K562 (cell line): Measurements from ENCODE around the gene CAMKV. TPM values are rescaled to one million over a fixed set of nuclear protein-coding genes. Genes with fewer than 3 reads are reported as not detected.

Source experiments
- ATAC-seq: fragments of 200-7000 bp; cut with Tn5 transposase; 3 replicates; pipeline ENCODE4 v1.9.1; 2020; ENCODE audit warnings: moderate library complexity
- BruUV-seq: library from RNA; stranded (reverse); fragments of 400-500 nt; replicated peaks from 2 replicates; lab custom pipeline; 2021; lab: Mats Ljungman, UMichigan
- CTCF ChIA-PET: fragments of 300-600 bp; formaldehyde crosslinking; extraction: SDS; loops from one replicate; lab custom pipeline; 2021; ENCODE audit warnings: low intra/inter-chr PET ratio; lab: Yijun Ruan, JAX
- POLR2A ChIA-PET: fragments of 300-600, 350-650 bp; sonication (Branson Sonifier 250); formaldehyde crosslinking; extraction: SDS; loops from one replicate; lab custom pipeline; 2021; ENCODE audit warnings: antibody characterized with exemption, inconsistent platforms; lab: Yijun Ruan, JAX
- DNase-seq, 4 experiments: peaks; one replicate each; pipeline versions ENCODE4 v3.0.0 to v3.0.0-alpha.2; 2011 to 2018; ENCODE audit warnings: low spot score in 3 of 4, mixed read lengths in 3 of 4; ENCODE audit errors: extremely low read depth in 1 of 4
- FAIRE-seq: peaks from 2 replicates; lab custom pipeline; 2011; peaks lifted over from hg19 to GRCh38; lab: Jason Lieb, UNC
- H2AFZ ChIP-seq: 2 replicates; pipeline ENCODE4 v1.6.0; 2011; ENCODE audit warnings: low read depth, low read length, control low read depth, inconsistent platforms
- H3K27ac ChIP-seq: fragments of 200-600 bp; 3 replicates; pipeline ENCODE4 v1.8.0; 2011; ENCODE audit warnings: low read depth, mild to moderate bottlenecking, control low read depth, inconsistent platforms, low read length, moderate library complexity, mixed read lengths; ENCODE audit errors: extremely low read depth
- H3K27me3 ChIP-seq, 2 experiments: fragments of 300-600 bp in 1 of 2; 2 replicates in 1 of 2; 3 replicates in 1 of 2; pipeline versions ENCODE4 v1.6.0 to v1.8.0; 2011; ENCODE audit warnings: inconsistent platforms in 2 of 2, low read length in 2 of 2, mild to moderate bottlenecking in 1 of 2, mixed read lengths in 1 of 2, moderate library complexity in 1 of 2; ENCODE audit not compliant: control insufficient read depth in 2 of 2, insufficient read depth in 2 of 2
- H3K36me3 ChIP-seq: fragments of 300-600 bp; 3 replicates; pipeline ENCODE4 v1.8.0; 2011; ENCODE audit warnings: mild to moderate bottlenecking, low read length, inconsistent platforms; ENCODE audit not compliant: control insufficient read depth, insufficient read depth
- H3K4me1 ChIP-seq, 2 experiments: fragments of 200-600 bp in 1 of 2; replicated peaks in 1 of 2; 2 replicates in 1 of 2; 3 replicates in 1 of 2; pipeline versions ENCODE4 v1.5.1 to v1.8.0; 2011; ENCODE audit warnings: inconsistent platforms in 2 of 2, low read length in 2 of 2, mild to moderate bottlenecking in 1 of 2, mixed read lengths in 1 of 2, moderate library complexity in 1 of 2; ENCODE audit not compliant: control insufficient read depth in 2 of 2, insufficient read depth in 2 of 2
- H3K4me2 ChIP-seq: 2 replicates; pipeline ENCODE4 v1.6.1; 2011; ENCODE audit warnings: low read length, control low read depth, inconsistent platforms, mixed read lengths; ENCODE audit not compliant: insufficient read depth
- H3K4me3 ChIP-seq: fragments of 200-600 bp; sonication (generic), shearing (Covaris generic); 2 replicates; pipeline ENCODE4 v1.5.1; 2016; ENCODE audit warnings: control low read depth, inconsistent platforms
- H3K79me2 ChIP-seq: fragments of 200-600 bp; 3 replicates; pipeline ENCODE4 v1.8.0; 2011; ENCODE audit warnings: low read length, inconsistent platforms; ENCODE audit not compliant: control insufficient read depth, insufficient read depth
- H3K9ac ChIP-seq, 2 experiments: 2 replicates each; pipeline versions ENCODE4 v1.6.0 to v1.6.1; 2011; ENCODE audit warnings: low read depth in 2 of 2, low read length in 2 of 2, control low read depth in 1 of 2, inconsistent platforms in 1 of 2, mild to moderate bottlenecking in 1 of 2, mixed read lengths in 1 of 2; ENCODE audit not compliant: insufficient read depth in 1 of 2
- H3K9me1 ChIP-seq: one replicate; pipeline ENCODE4 v1.6.0; 2011; ENCODE audit warnings: inconsistent platforms, mild to moderate bottlenecking, low read length, moderate library complexity; ENCODE audit not compliant: control insufficient read depth, insufficient read depth
- H3K9me3 ChIP-seq: replicated peaks from 2 replicates; pipeline ENCODE4 v1.5.1; 2011; ENCODE audit warnings: low read depth, low read length, inconsistent platforms; ENCODE audit not compliant: control insufficient read depth, insufficient read depth
- H4K20me1 ChIP-seq: replicated peaks from 2 replicates; pipeline ENCODE4 v1.6.1; 2011; ENCODE audit warnings: low read length, inconsistent platforms, mixed read lengths; ENCODE audit not compliant: control insufficient read depth, insufficient read depth
- GABPB1 ChIP-seq: sonication (generic); formaldehyde crosslinking; IDR thresholded peaks from 2 replicates; pipeline ENCODE4 v1.8.0; 2022; ENCODE audit warnings: mild to moderate bottlenecking, missing genetic modification reagents
- MCM7 ChIP-seq, 2 experiments: fragments of 450-650 bp; IDR thresholded peaks; 2 replicates each; pipeline ENCODE4 v1.6.1; 2016 to 2018
- NFIX ChIP-seq: fragments of 250-450 bp; sonication (Bioruptor Pico); IDR thresholded peaks from 2 replicates; pipeline ENCODE4 v1.4.0; 2020; ENCODE audit warnings: low read depth, mild to moderate bottlenecking, moderate library complexity
- NR1H2 ChIP-seq: sonication (generic); formaldehyde crosslinking; IDR thresholded peaks from 2 replicates; pipeline ENCODE4 v1.4.0; 2020; ENCODE audit warnings: mild to moderate bottlenecking, missing genetic modification reagents
- RBM15 ChIP-seq: fragments of 200-400 bp; formaldehyde crosslinking; IDR thresholded peaks from 2 replicates; pipeline ENCODE4 v1.6.1; 2018; ENCODE audit warnings: mild to moderate bottlenecking, low read length, moderate library complexity; ENCODE audit not compliant: insufficient read depth
- RFX1 ChIP-seq: fragments of 450-650 bp; IDR thresholded peaks from 2 replicates; pipeline ENCODE4 v1.6.1; 2016; ENCODE audit warnings: mild to moderate bottlenecking, moderate library complexity
- SRSF7 ChIP-seq: fragments of 200-400 bp; formaldehyde crosslinking; optimal IDR thresholded peaks from 2 replicates; pipeline ENCODE3; 2017; ENCODE audit warnings: mild to moderate bottlenecking, low read depth, low read length
- TAF1 ChIP-seq: IDR thresholded peaks from 2 replicates; pipeline ENCODE4 v1.6.1; 2011; ENCODE audit warnings: mild to moderate bottlenecking, low read length, moderate library complexity; ENCODE audit not compliant: insufficient read depth, control insufficient read depth, severe bottlenecking; ENCODE audit errors: extremely low read depth
- ZBTB7A ChIP-seq: IDR thresholded peaks from 2 replicates; pipeline ENCODE4 v1.6.1; 2011; ENCODE audit warnings: low read depth, mild to moderate bottlenecking, low read length, moderate library complexity, borderline replicate concordance; ENCODE audit not compliant: control insufficient read depth
- WGBS: fragments of 100-300 bp; shearing (Covaris generic); methylation state at CpG from one replicate; pipeline ENCODE4 v1.1.6; 2016; ENCODE audit warnings: low coverage, mixed read lengths; ENCODE audit not compliant: insufficient coverage; ENCODE audit errors: missing lambda C conversion rate; 5-methylcytosine and 5-hydroxymethylcytosine counted together
- in situ Hi-C: fragments of 300-500 bp; cut with MboI; formaldehyde crosslinking; loops from 4 replicates; pipeline ENCODE4 v1.15.0; 2018; ENCODE audit warnings: inconsistent platforms, mixed read lengths
- intact Hi-C: fragments of 100-400 bp; cut with micrococcal nuclease; formaldehyde crosslinking; loops from 2 replicates; pipeline ENCODE4 v1.14.2; 2022
- polyA plus RNA-seq, 8 experiments: library from polyadenylated mRNA; depleted of rRNA in 4 of 8; stranded (reverse) in 5 of 8; unstranded in 3 of 8; fragments of >200 nt; fragmentation: Nextera tagmentation in 2 of 8; fragmentation: Illumina TruSeq in 1 of 8; extraction: Ambion mirVana in 2 of 8; extraction: Trizol in 1 of 8; gene quantifications; 2 replicates each; pipeline versions ENCODE4 v1.2.1 to v1.2.3, GENCODE V29; 2011 to 2014; ENCODE audit warnings: inconsistent platforms in 1 of 8, missing spikeins in 1 of 8
- total RNA-seq, 7 experiments: library from RNA; depleted of rRNA in 6 of 7; stranded (reverse); fragments of >200 nt in 6 of 7; fragmentation: Illumina TruSeq in 2 of 7; extraction: Trizol in 2 of 7; gene quantifications; 2 replicates each; pipeline versions ENCODE4 v1.2.1 to v1.2.3, GENCODE V29; 2011 to 2021; ENCODE audit warnings: low replicate concordance in 1 of 7

CAMKV gene
- total and polyA plus RNA-seq, 9 of the 15 experiments (the other 6 are each of a cell fraction or from before 2014, with no cell fraction given): 0.08 to 2.7 (median 0.79) TPM

DNA sequence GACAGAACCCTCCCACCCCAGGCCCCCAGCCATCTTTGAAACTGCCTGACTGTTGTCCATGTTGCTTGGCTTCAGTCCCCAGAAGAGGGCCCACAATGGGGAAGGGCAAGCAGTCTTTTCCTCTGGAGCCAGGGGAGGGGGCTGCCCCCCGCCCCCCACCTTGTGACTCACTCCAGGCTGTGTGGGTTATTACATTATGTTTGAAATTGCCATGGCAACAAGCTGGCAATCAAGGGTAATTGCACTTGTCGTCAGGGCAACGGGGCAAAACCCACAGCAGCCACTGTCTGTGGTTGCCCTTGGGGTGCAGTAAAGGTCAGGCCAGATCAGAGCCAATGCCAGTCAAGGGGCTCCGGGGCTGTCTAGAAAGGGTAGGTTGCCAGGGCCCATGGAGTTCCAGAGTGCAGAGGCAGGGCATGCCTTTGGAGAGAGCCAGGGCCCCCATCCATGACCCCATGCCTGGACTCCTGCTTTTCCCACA lies 3.1 kb upstream of the CAMKV start:
- BruUV-seq: no TSS peak
- H4K20me1 ChIP-seq: peaks cover 5% of the 10 kb centered on the region; the same call in 1 of the 2 replicates
- peaks cover 0 to 22% of the 10 kb centered on the region in 2 experiments; a peak in 2 of 5 replicates for H3K4me1 ChIP-seq
- no peaks in the 10 kb centered on the region for H3K79me2 ChIP-seq
- H3K27ac ChIP-seq: no peak overlapping the region
- no peaks in the 10 kb centered on the region for H3K9me1 ChIP-seq
- ChIA-PET POLR2A (interaction anchor here (0.6 to 1.8 kb wide), 4 partner anchors 9 to 75 kb away, joined by 3 to 9 read pairs (median 4); no protein-coding TSS in a partner anchor), CTCF (no interaction called here)
- no peak for ATAC-seq
- intact Hi-C loops: no loop called here
- DNase-seq: no peak
- TF ChIP-seq NR1H2 (CRISPR knock-in tag): no peak
- no peak for TF ChIP-seq TAF1
- TF ChIP-seq MCM7 (IDR thresholded peaks at IDR 0.05): no peak
- no peak for TF ChIP-seq RBM15
- no peak for TF ChIP-seq GABPB1 (CRISPR knock-in tag)
- TF ChIP-seq NFIX (CRISPR knock-in tag): no peak
- TF ChIP-seq SRSF7: no peak
- TF ChIP-seq RFX1: peak; percentile 66
- peak; percentile 54; the same call in 1 of the 2 replicates for TF ChIP-seq ZBTB7A
- H3K9me3 ChIP-seq: no peaks in the 10 kb centered on the region
- WGBS: 0% methylated on average over 2 of the region's 4 CpGs
- no peaks in the 10 kb centered on the region for H3K36me3 ChIP-seq
- no peak overlapping the region for H3K4me3 ChIP-seq
- H3K27me3 ChIP-seq: peaks cover 0 to 15% of the 10 kb centered on the region in 2 experiments; a peak in 2 of 5 replicates
- H2AFZ ChIP-seq: no peak overlapping the region
- H3K4me2 ChIP-seq: no peak overlapping the region
- no peak for FAIRE-seq
- in situ Hi-C loops: no loop called here
- no peak overlapping the region for H3K9ac ChIP-seq
